Liver (tissue), 9 donors: Measurements from ENCODE around the gene SMAD1. TPM values are rescaled to one million over a fixed set of nuclear protein-coding genes. Genes with fewer than 3 reads are reported as not detected.

Experiments
- DNase-seq: peaks from one replicate; pipeline ENCODE4 v3.0.0-alpha.2; 2017; ENCODE audit warnings: low spot score
- H3K27ac ChIP-seq, 2 donors: one replicate each; pipeline ENCODE4 v1.7.0; 2013; ENCODE audit warnings: inconsistent platforms in 2 of 2, low read length in 2 of 2, control low read depth in 1 of 2, low read depth in 1 of 2, mild to moderate bottlenecking in 1 of 2
- H3K27me3 ChIP-seq, 4 donors: one replicate each; pipeline versions ENCODE4 v1.6.1 to v1.7.0; 2013; ENCODE audit warnings: low read length in 3 of 4, inconsistent platforms in 1 of 4, mild to moderate bottlenecking in 1 of 4, moderate library complexity in 1 of 4; ENCODE audit not compliant: control insufficient read depth in 4 of 4, insufficient read depth in 4 of 4
- H3K36me3 ChIP-seq, 4 donors: one replicate each; pipeline versions ENCODE4 v1.6.1 to v1.7.0; 2013; ENCODE audit warnings: low read length in 3 of 4, mild to moderate bottlenecking in 3 of 4, low read depth in 1 of 4, moderate library complexity in 1 of 4; ENCODE audit not compliant: control insufficient read depth in 4 of 4, insufficient read depth in 3 of 4
- H3K4me1 ChIP-seq, 4 donors: one replicate each; pipeline versions ENCODE4 v1.6.1 to v1.7.0; 2013; ENCODE audit warnings: low read length in 3 of 4, mild to moderate bottlenecking in 3 of 4, moderate library complexity in 1 of 4; ENCODE audit not compliant: control insufficient read depth in 4 of 4, insufficient read depth in 4 of 4
- H3K4me3 ChIP-seq, 3 donors: one replicate each; pipeline versions ENCODE4 v1.6.1 to v1.7.0; 2013; ENCODE audit warnings: low read length in 3 of 3, control low read depth in 1 of 3, low read depth in 1 of 3, mild to moderate bottlenecking in 1 of 3
- H3K9ac ChIP-seq, 2 donors: one replicate each; pipeline ENCODE4 v1.7.0; 2013; ENCODE audit warnings: low read length in 2 of 2, mild to moderate bottlenecking in 2 of 2, moderate library complexity in 2 of 2, control low read depth in 1 of 2, low read depth in 1 of 2
- H3K9me3 ChIP-seq, 4 donors: one replicate each; pipeline versions ENCODE4 v1.6.1 to v1.7.0; 2013; ENCODE audit warnings: low read length in 3 of 4; ENCODE audit not compliant: control insufficient read depth in 4 of 4
- ATF3 ChIP-seq: IDR thresholded peaks from 2 replicates; pipeline ENCODE4 v1.6.1; 2016; ENCODE audit warnings: antibody characterized with exemption
- CTCF ChIP-seq: fragments of 150-350 bp; IDR thresholded peaks from 2 replicates; pipeline ENCODE4 v1.5.1; 2017; ENCODE audit warnings: improper control_type of control experiment, low read depth, low read length; ENCODE audit not compliant: missing input control
- EGR1 ChIP-seq, 2 donors: IDR thresholded peaks; 2 replicates each; pipeline ENCODE4 v1.6.1; 2016 to 2018; ENCODE audit warnings: antibody characterized with exemption in 2 of 2, low read depth in 2 of 2
- FOXA2 ChIP-seq: IDR thresholded peaks from 2 replicates; pipeline ENCODE4 v1.6.1; 2016; ENCODE audit warnings: antibody characterized with exemption
- GABPA ChIP-seq, 2 donors: IDR thresholded peaks in 1 of 2; conservative IDR thresholded peaks in 1 of 2; 2 replicates each; pipeline ENCODE4 v1.6.1; 2016; ENCODE audit warnings: antibody characterized with exemption in 2 of 2, mild to moderate bottlenecking in 1 of 2, moderate library complexity in 1 of 2
- HNF4A ChIP-seq, 2 donors: conservative IDR thresholded peaks; 2 replicates each; pipeline ENCODE4 v1.6.1; 2016; ENCODE audit warnings: antibody characterized with exemption in 2 of 2, mild to moderate bottlenecking in 2 of 2
- HNF4G ChIP-seq: IDR thresholded peaks from 2 replicates; pipeline ENCODE4 v1.6.1; 2016; ENCODE audit warnings: antibody characterized with exemption
- JUND ChIP-seq, 2 donors: IDR thresholded peaks; 2 replicates each; pipeline ENCODE4 v1.6.1; 2016; ENCODE audit warnings: antibody characterized with exemption in 2 of 2
- MAX ChIP-seq: IDR thresholded peaks from 2 replicates; pipeline ENCODE4 v1.6.1; 2016; ENCODE audit warnings: antibody characterized with exemption
- NR2F2 ChIP-seq: IDR thresholded peaks from 2 replicates; pipeline ENCODE4 v1.6.1; 2016; ENCODE audit warnings: antibody characterized with exemption
- REST ChIP-seq: IDR thresholded peaks from 2 replicates; pipeline ENCODE4 v1.6.1; 2016; ENCODE audit warnings: antibody characterized with exemption, mild to moderate bottlenecking
- RXRA ChIP-seq, 2 donors: IDR thresholded peaks; 2 replicates each; pipeline ENCODE4 v1.6.1; 2017 to 2018; ENCODE audit warnings: antibody characterized with exemption in 2 of 2, mild to moderate bottlenecking in 1 of 2
- YY1 ChIP-seq: IDR thresholded peaks from 2 replicates; pipeline ENCODE4 v1.6.1; 2016; ENCODE audit warnings: antibody characterized with exemption, mild to moderate bottlenecking
- ZBTB33 ChIP-seq: IDR thresholded peaks from 2 replicates; pipeline ENCODE4 v1.6.1; 2016; ENCODE audit warnings: antibody characterized with exemption
- WGBS: extraction: QIAGEN DNeasy Blood & Tissue Kit; methylation state at CpG from one replicate; pipeline ENCODE4 v1.1.7; 2013; 5-methylcytosine and 5-hydroxymethylcytosine counted together
- polyA plus RNA-seq, 2 donors: library from polyadenylated mRNA; stranded (reverse) in 1 of 2; unstranded in 1 of 2; fragments of 200-250 nt in 1 of 2; fragments of >200 nt in 1 of 2; fragmentation: Nextera tagmentation in 1 of 2; extraction: Ambion mirVana in 1 of 2; gene quantifications; one replicate each; pipeline versions ENCODE4 v1.2.1 to v1.2.3, GENCODE V29; 2013 to 2015
- total RNA-seq, 2 donors: library from RNA; depleted of rRNA; stranded (reverse); fragments of >200 nt; gene quantifications; one replicate each; pipeline ENCODE4 v1.2.3, GENCODE V29; 2014
- donor health status: healthy.
- donor health status: healthy.
- donor health status: healthy.
- donor health status: healthy.
- donor health status: healthy.

Gene SMAD1
- total and polyA plus RNA-seq, 4 donors = 6.3 to 43.8 (median 14.6) TPM

GRCh38 chr4:145540235-145540634 lies 58.6 kb downstream of the SMAD1 start:
- TF ChIP-seq REST (no peak), HNF4A (conservative IDR thresholded peaks at IDR 0.05) (no peak), RXRA (IDR thresholded peaks at IDR 0.05) (no peak), YY1 (no peak), GABPA (IDR thresholded peaks at IDR 0.05 in 1 of 2, conservative IDR thresholded peaks at IDR 0.05 in 1 of 2) (no peak), ATF3 (no peak), HNF4G (no peak), MAX (no peak)
- DNase-seq = no peak
- Histone ChIP-seq H3K36me3 (peaks cover 0 to 4% (median 0%) of the 10 kb centered on the region in 4 donors), H3K27me3 (no peaks in the 10 kb centered on the region), H3K9ac (no peak overlapping the region), H3K4me3 (no peak overlapping the region), H3K9me3 (no peaks in the 10 kb centered on the region), H3K4me1 (peaks cover 0 to 3% (median under 1%) of the 10 kb centered on the region in 4 donors), H3K27ac (no peak overlapping the region)
- 88% methylated on average over 3 of the region's 3 CpGs for WGBS

GRCh38 chr4:145541346-145541745 lies 59.7 kb downstream of the SMAD1 start:
- TF ChIP-seq FOXA2 = no peak
- no peak for TF ChIP-seq EGR1 (IDR thresholded peaks at IDR 0.05; ENCODE audit: low read depth in 2 of 2)
- TF ChIP-seq ZBTB33 = no peak
- TF ChIP-seq NR2F2 = no peak
- no peak for TF ChIP-seq JUND (IDR thresholded peaks at IDR 0.05)
- TF ChIP-seq CTCF = no peak
- TF ChIP-seq ATF3 = no peak
- TF ChIP-seq REST = no peak
- Histone ChIP-seq H3K27me3 (no peaks in the 10 kb centered on the region), H3K9me3 (no peaks in the 10 kb centered on the region), H3K9ac (no peak overlapping the region), H3K4me3 (no peak overlapping the region), H3K4me1 (peaks cover 0 to 3% (median under 1%) of the 10 kb centered on the region in 4 donors), H3K27ac (no peak overlapping the region), H3K36me3 (peaks cover 0 to 6% (median 2%) of the 10 kb centered on the region in 4 donors)
- 90% methylated on average over 4 of the region's 4 CpGs for WGBS
- no peak for DNase-seq
